ENCODE data around the gene OR5C1.
"Not testable (repeated sequence)": the region's sequence is repeated elsewhere in the genome, so short reads cannot be mapped to it uniquely, and the experiment has no call there.

Gene OR5C1

GRCh38 chr9:122788831-122789230 is at the start of gene OR5C1:
Gene OR5C1 (plus strand): TSS chr9:122788933. CDS start chr9:122788933, 0 bp downstream.
- no peak for DNase-seq (ENCODE audit: low spot score)

DNA sequence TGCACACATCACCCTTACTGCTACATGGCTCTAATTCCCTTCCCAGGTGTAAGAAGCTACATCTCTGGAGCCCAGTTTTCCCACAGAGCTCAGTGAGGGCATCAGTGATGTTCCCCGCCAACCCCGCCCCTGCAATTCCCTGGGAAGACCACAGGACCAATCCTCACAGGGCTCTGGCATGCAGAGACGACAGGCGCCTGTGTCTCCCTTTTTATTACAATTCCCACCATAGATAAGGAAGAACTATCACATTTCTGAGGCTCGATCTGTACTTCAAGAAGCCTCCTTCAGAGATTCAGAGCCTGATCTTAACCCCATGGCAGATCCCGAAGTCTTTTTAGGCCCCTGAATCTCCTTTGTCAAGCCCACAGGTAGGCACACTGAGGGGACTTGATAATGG is 46.7 kb upstream of the OR5C1 start, which contains the start of gene OR1L6:
Gene OR1L6, plus strand, starts transcription at position 301 of the 400 bp plus-strand sequence. CDS start 7,545 bp downstream, outside the sequence.
- no peak for DNase-seq (ENCODE audit: low spot score)

- DNase-seq (ENCODE audit: low spot score), result no peak
Measured at GRCh38 chr9:122754825-122755224, 33.9 kb upstream of the OR5C1 start.

DNA sequence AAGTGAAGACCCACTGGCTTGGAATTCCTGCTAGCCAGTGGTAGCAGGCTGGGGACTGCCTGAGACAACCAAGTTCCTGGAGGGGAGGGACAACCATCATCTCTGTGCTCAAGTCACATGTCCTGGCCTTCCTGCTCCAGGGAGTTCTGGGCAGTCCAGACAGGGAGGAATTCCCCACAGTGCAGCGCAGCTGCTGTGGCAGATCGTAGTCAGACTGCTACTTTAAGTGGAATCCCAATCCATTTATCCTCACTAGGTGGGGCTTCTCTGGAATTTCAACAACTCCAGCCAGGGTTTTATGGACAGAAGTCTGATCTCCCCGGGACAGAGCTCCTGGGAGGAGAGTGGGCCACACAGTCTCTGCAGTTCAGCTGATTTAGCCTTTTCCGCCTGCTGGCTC is 20.9 kb upstream of the OR5C1 start:
- no peak for DNase-seq (ENCODE audit: low spot score)

DNA sequence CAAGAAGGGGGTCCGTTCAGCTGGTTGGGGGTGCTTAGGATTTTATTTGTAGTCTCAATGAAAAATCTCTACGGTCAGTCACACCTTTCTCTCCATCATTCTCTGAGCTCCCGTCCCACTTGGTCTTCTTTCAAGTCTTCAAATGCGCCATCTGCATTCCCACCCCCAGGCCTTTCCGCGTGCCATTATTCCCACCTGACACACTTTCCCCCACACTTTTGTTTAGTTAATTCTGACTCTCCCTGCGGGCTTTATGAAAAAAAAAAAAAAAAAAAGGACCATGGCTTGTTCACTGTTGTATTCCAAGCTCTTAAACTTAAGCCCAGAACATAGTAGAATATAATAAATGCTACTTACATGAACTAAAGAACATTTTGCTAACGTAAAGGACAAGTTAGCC is 11.7 kb upstream of the OR5C1 start:
- no peak for DNase-seq (ENCODE audit: low spot score)

- no peak for DNase-seq (ENCODE audit: low spot score)
Measured at GRCh38 chr9:122777935-122778627, 10.7 kb upstream of the OR5C1 start.

DNA sequence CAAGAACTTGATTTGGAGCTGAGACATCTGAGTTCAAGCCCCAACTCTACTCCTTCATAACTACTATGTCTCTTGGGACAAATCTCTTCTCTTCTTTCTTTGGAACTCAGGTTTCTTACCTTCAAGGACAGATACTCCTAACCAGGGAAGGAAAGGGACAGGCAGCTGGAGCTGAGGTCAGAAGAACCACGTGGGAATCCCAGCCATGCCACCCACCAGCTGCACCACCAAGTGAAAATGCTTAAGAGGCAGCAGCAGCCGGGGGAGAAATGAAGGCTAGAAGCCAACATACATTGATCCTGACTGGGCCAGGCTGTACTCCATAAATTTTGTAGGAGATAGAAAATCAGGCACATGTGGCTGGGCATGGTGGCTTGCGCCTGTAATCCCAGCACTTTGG is 9.6 kb upstream of the OR5C1 start:
- DNase-seq (ENCODE audit: low spot score), result no peak

DNA sequence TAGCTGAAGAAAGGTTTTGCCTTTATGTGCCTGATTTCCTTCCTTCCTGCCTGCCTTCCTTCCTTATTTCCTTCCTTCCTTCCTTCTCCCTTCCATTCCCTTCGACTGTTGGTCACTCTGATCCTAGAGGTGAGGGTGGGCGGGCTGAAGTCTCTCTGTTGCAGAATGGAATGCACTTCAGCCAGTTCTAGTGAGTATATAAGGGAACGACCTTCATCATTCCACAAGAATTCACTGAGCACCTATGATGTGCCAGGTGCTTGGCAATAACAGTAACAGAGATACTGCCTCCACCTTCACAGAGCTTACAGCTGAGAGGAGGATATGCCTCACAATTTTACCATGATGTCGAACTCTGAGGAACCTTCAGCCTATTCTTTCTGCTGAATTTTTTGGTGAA is 8.7 kb upstream of the OR5C1 start:
- DNase-seq (ENCODE audit: low spot score), result no peak

DNA sequence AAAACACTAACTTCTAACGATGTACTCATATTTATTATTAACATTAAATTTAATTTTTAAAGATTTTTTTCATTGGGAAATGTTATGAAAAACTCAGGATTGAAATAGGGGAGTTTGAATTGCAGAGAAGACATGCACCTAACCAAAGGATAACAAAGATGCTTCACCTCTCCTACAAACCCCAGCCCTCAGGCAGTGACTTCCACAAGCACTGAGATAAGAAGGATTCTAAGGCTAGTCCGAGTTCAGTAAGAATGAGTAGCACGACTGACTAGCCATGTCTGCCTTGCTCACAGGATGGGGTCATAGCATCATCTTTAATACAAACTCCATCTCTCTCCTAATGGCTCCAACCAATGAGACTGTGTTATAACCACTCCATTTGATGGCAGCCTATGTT is 7.1 kb upstream of the OR5C1 start:
- no peak for DNase-seq (ENCODE audit: low spot score)

- DNase-seq (ENCODE audit: low spot score), result no peak
Measured at GRCh38 chr9:122785269-122785668, 3.5 kb upstream of the OR5C1 start.

DNA sequence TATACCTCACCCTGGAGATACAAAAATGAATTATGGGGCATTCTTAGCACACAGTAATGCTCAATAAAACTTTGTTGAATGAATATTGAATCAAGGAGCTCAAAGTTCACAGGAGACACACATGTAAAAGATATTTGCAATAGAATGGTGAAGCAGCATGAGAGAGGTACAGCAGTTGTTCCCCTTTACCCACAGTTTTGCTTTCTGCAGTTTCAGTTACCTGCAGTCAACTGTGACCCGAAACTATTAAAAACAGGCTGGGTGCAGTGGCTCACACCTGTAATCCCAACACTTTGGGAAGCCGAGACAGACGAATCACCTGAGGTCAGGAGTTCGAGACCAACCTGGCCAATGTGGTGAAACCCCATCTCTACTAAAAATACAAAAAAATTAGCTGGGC is 2.4 kb upstream of the OR5C1 start:
- no peak for DNase-seq (ENCODE audit: low spot score)

DNA sequence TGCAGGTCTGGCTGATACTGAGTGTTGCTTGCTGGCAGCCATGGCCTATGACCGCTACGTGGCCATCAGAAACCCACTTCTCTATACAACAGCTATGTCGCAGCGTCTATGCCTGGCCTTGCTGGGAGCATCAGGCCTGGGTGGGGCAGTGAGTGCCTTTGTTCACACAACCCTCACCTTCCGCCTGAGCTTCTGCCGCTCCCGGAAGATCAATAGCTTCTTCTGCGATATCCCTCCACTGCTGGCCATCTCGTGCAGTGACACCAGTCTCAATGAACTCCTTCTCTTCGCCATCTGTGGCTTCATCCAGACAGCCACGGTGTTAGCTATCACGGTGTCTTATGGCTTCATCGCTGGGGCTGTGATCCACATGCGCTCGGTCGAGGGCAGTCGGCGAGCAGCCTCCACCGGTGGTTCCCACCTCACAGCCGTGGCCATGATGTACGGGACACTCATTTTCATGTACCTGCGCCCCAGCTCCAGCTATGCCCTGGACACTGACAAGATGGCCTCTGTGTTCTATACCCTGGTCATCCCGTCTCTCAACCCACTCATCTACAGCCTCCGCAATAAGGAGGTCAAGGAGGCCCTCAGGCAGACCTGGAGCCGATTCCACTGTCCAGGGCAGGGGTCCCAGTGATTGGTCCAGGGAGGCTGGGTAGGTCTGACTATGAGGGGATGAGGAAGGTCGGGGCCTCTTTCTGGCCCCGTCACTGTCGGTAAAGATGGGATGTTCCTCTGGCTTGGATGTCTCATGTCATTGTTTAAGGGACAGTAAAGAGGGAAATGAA is 718 bp downstream of the OR5C1 start:
- no peak for DNase-seq (ENCODE audit: low spot score)

GRCh38 chr9:122791872-122792669 is 3.3 kb downstream of the OR5C1 start:
- DNase-seq (ENCODE audit: low spot score), result no peak

- no peak for DNase-seq (ENCODE audit: low spot score)
Measured at GRCh38 chr9:122797316-122798063, 8.8 kb downstream of the OR5C1 start.

GRCh38 chr9:122800066-122801060 is 11.6 kb downstream of the OR5C1 start, which contains the start of gene OR1K1:
Gene OR1K1 (plus strand): TSS chr9:122800123. CDS start chr9:122800123, 0 bp downstream.
- no peak for DNase-seq (ENCODE audit: low spot score)

GRCh38 chr9:122806661-122807060 is 17.9 kb downstream of the OR5C1 start:
- DNase-seq (ENCODE audit: low spot score), result no peak

- no peak for DNase-seq (ENCODE audit: low spot score)
Measured at GRCh38 chr9:122807271-122807900, 18.7 kb downstream of the OR5C1 start.

DNA sequence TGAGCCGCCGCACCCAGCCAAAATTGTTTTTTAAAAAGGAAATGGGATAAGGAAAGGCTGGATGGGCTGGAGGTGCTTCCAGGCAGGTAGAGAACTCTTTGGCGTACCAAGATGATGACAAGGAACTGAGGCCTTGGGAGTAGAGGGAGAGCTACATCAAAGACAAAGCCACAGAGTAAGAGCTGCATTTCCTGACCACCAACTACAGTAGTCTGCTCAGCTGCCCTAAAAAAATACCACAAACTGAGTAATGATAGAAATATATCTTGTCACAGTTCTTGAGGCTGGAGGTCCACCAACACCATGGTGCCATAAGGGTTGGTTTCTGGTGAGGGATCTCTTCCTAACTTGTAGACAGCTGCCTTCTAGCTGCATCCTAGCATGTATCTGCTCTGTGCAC is 19.4 kb downstream of the OR5C1 start:
- no peak for DNase-seq (ENCODE audit: low spot score)

- not testable (repeated sequence) for DNase-seq (ENCODE audit: low spot score)
Measured at GRCh38 chr9:122809261-122809660, 20.5 kb downstream of the OR5C1 start.

Measured in cerebellar cortex (tissue), 1 donor.